ENCODE measurements around the gene HPCAL1.

The HPCAL1 gene

DNA sequence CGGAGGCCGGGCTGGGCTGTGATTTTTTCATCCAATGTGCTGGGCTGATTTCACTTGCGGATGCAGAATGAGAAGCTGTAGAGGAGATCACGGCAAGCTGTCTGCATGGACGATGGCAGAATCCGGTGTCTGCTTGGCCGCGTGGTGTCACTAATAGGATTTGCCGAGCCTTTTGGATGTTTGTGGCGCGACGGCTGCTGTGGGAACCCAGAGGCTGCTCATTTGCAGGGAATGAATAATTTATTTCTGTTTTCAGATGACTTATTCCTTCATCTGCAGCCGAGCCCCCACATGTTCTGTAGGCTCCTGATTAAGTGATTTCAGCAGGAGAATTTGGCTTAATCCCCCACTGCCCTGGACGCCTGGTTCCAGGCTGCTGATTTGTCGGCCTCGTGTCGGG, 82.8 kb downstream of the HPCAL1 start:
- TF ChIP-seq ZFX (IDR thresholded peaks at IDR 0.05; ENCODE audit: borderline replicate concordance) = no peak
- TF ChIP-seq, protein P1, sequence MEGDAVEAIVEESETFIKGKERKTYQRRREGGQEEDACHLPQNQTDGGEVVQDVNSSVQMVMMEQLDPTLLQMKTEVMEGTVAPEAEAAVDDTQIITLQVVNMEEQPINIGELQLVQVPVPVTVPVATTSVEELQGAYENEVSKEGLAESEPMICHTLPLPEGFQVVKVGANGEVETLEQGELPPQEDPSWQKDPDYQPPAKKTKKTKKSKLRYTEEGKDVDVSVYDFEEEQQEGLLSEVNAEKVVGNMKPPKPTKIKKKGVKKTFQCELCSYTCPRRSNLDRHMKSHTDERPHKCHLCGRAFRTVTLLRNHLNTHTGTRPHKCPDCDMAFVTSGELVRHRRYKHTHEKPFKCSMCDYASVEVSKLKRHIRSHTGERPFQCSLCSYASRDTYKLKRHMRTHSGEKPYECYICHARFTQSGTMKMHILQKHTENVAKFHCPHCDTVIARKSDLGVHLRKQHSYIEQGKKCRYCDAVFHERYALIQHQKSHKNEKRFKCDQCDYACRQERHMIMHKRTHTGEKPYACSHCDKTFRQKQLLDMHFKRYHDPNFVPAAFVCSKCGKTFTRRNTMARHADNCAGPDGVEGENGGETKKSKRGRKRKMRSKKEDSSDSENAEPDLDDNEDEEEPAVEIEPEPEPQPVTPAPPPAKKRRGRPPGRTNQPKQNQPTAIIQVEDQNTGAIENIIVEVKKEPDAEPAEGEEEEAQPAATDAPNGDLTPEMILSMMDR (IDR thresholded peaks at IDR 0.05) = no peak
- no peak overlapping the region for H3K27ac ChIP-seq

GRCh38 chr2:10385933-10386773, 83.4 kb downstream of the HPCAL1 start:
- TF ChIP-seq ZFX (IDR thresholded peaks at IDR 0.05; ENCODE audit: borderline replicate concordance) = no peak
- TF ChIP-seq, protein P1 (IDR thresholded peaks at IDR 0.05) = no peak
- no peak overlapping the region for H3K27ac ChIP-seq

DNA sequence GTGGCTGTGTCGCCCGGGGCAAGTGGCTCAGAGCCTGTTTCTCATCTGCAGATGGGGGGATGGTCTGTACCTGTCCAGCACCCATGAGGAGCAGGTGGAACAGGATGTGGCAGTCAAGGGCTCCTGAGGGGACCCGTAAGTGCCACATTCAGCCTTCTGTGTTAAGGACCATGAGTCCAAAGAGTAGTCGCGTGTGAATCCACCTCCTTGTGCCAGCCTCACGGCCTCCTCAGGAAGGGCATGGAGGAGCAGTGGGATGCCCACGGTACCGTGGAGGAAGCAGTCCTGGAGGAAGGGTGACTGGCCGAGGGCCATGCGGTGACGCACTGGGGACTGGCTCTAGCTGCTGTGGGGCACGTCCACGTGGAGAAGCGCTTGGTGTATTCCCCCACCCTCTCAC, 84.3 kb downstream of the HPCAL1 start:
- H3K27ac ChIP-seq = no peak overlapping the region
- no peak for TF ChIP-seq ZFX (IDR thresholded peaks at IDR 0.05; ENCODE audit: borderline replicate concordance)
- TF ChIP-seq, protein P1 (IDR thresholded peaks at IDR 0.05) = no peak

DNA sequence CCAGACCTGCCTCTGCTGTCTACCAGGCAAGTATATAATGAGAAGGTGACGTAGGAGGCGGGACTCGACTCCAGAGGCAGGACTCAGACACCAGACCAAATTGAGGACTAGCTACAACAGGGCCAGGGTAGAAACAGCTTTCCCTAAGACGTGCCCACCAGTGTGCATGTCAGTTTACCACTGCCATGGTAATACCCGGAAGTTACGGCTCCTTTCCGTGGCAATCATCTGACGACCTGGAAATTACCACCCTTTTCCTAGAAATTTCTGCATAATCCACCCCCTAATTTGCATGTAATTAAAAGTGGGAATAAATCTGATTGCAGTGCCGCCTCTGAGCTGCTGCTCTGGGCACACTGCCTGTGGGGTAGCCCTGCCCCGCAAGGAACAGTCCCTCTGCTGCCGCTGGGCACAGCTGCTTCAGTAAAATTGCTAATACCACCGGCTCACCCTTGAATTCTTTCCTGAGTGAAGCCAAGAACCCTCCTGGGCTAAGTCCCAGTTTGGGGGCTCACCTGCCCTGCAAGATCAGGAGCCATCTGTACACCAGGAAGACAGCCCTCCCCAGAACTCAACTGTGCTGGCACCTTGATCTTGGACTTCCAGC, 86.4 kb downstream of the HPCAL1 start:
- no peak overlapping the region for H3K27ac ChIP-seq
- TF ChIP-seq, protein P1 (IDR thresholded peaks at IDR 0.05) = no peak
- TF ChIP-seq ZFX (IDR thresholded peaks at IDR 0.05; ENCODE audit: borderline replicate concordance) = no peak

- TF ChIP-seq, protein P1 (IDR thresholded peaks at IDR 0.05) = no peak
- no peak for TF ChIP-seq ZFX (IDR thresholded peaks at IDR 0.05; ENCODE audit: borderline replicate concordance)
- H3K27ac ChIP-seq = no peak overlapping the region
Observed at GRCh38 chr2:10389573-10389972, 86.9 kb downstream of the HPCAL1 start.

DNA sequence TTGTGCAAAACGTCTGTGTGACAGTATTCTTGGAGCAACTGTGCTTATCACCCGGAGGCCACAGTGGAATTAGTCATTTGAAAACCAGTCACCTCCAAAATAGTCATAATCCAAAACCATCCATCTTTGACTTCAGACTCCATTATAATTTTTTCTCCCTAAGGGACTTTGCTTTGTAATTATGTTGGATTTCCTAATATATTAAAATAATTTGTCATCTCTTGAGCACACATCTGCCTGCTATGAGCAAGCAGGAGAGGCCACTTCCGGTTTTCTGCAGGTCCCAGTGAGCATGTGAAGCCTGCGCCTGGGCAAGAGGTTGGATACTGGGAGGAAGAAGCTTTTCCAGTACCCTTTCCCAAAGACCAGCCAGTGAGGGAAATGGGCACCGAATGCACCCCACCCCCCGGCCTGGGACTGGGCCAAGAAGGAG, 87.7 kb downstream of the HPCAL1 start:
- no peak for TF ChIP-seq ZFX (IDR thresholded peaks at IDR 0.05; ENCODE audit: borderline replicate concordance)
- TF ChIP-seq, protein P1 (IDR thresholded peaks at IDR 0.05) = no peak
- no peak overlapping the region for H3K27ac ChIP-seq

DNA sequence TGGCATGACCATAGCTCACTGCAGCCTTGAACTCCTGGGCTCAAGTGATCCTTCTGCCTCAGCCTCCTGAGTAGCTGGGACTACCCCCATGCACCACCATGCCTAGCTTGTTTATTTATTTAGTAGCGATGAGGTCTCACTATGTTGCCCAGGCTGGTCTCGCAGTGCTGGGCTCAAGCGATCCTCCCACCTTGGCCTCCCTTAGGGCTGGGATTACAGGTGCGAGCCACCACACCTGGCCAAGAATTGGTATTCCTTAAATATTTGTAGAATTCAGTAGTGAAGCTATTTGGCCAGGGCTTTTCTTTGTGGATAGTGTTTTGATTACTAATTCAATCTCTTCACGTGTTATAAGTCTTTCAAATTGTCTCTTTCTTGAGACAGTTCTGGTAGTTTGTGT, 89.4 kb downstream of the HPCAL1 start:
- H3K27ac ChIP-seq = no peak overlapping the region
- TF ChIP-seq ZFX (IDR thresholded peaks at IDR 0.05; ENCODE audit: borderline replicate concordance) = no peak
- TF ChIP-seq, protein P1 (IDR thresholded peaks at IDR 0.05) = no peak

Data from 22Rv1 (cell line).